ENCODE data around the gene SHB.

GRCh38 chr9:38033941-38034340, 35.1 kb downstream of the SHB start:
- TF ChIP-seq, protein P1, sequence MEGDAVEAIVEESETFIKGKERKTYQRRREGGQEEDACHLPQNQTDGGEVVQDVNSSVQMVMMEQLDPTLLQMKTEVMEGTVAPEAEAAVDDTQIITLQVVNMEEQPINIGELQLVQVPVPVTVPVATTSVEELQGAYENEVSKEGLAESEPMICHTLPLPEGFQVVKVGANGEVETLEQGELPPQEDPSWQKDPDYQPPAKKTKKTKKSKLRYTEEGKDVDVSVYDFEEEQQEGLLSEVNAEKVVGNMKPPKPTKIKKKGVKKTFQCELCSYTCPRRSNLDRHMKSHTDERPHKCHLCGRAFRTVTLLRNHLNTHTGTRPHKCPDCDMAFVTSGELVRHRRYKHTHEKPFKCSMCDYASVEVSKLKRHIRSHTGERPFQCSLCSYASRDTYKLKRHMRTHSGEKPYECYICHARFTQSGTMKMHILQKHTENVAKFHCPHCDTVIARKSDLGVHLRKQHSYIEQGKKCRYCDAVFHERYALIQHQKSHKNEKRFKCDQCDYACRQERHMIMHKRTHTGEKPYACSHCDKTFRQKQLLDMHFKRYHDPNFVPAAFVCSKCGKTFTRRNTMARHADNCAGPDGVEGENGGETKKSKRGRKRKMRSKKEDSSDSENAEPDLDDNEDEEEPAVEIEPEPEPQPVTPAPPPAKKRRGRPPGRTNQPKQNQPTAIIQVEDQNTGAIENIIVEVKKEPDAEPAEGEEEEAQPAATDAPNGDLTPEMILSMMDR (IDR thresholded peaks at IDR 0.05): no peak
- no peak for TF ChIP-seq POLR2A (IDR thresholded peaks at IDR 0.05)
- no peak for TF ChIP-seq EP300 (IDR thresholded peaks at IDR 0.05)
- no peak for TF ChIP-seq POLR2AphosphoS5 (IDR thresholded peaks at IDR 0.05)
